GM10266 (cell line): ENCODE data around the gene GABRQ.

Experiments
- DNase-seq: peaks from one replicate; pipeline ENCODE4 v3.0.0; 2012; ENCODE audit errors: extremely low spot score
- CTCF ChIP-seq: IDR thresholded peaks from 2 replicates; pipeline ENCODE4 v1.5.1; 2012; ENCODE audit warnings: mild to moderate bottlenecking, low read depth; ENCODE audit not compliant: control insufficient read depth, insufficient read depth; ENCODE audit errors: missing control alignments

Gene GABRQ

GRCh38 chrX:152642931-152643564, 5.4 kb downstream of the GABRQ start:
- TF ChIP-seq CTCF, result no peak
- no peak for DNase-seq

GRCh38 chrX:152646961-152647360, 9.3 kb downstream of the GABRQ start:
- DNase-seq, result no peak
- no peak for TF ChIP-seq CTCF

GRCh38 chrX:152647978-152648377, 10.3 kb downstream of the GABRQ start:
- no peak for TF ChIP-seq CTCF

GRCh38 chrX:152652060-152652459, 14.4 kb downstream of the GABRQ start:
- no peak for TF ChIP-seq CTCF
- DNase-seq, result no peak

More at GRCh38 chrX:152647978-152648377, 10.3 kb downstream of the GABRQ start:
- no peak for DNase-seq

GRCh38 chrX:152652467-152652866, 14.8 kb downstream of the GABRQ start:
- no peak for DNase-seq
- TF ChIP-seq CTCF, result no peak

- no peak for DNase-seq
- no peak for TF ChIP-seq CTCF
Observed at GRCh38 chrX:152656087-152656486, 18.4 kb downstream of the GABRQ start.

GRCh38 chrX:152656890-152657289, 19.2 kb downstream of the GABRQ start:
- no peak for TF ChIP-seq CTCF
- DNase-seq, result no peak
